SW480 (cell line): ENCODE measurements around the gene TRIM15.
"Not testable (repeated sequence)": the region's sequence is repeated elsewhere in the genome, so short reads cannot be mapped to it uniquely, and the experiment has no call there.

Experiments
- DNase-seq: peaks from one replicate; pipeline ENCODE4 v3.0.0-alpha.2; 2016; ENCODE audit warnings: low spot score

The TRIM15 gene

GRCh38 chr6:30162265-30163089, 869 bp upstream of the TRIM15 start:
- peak; percentile 18 for DNase-seq

GRCh38 chr6:30163918-30164654, 740 bp downstream of the TRIM15 start:
- DNase-seq, result no peak

GRCh38 chr6:30164714-30165113, 1.4 kb downstream of the TRIM15 start:
- DNase-seq, result no peak

- DNase-seq, result not testable (repeated sequence)
These were observed 1.9 kb downstream of the TRIM15 start for GRCh38 chr6:30165238-30165637.

- no peak for DNase-seq
These were observed 3.8 kb downstream of the TRIM15 start for GRCh38 chr6:30167101-30167500.

- no peak for DNase-seq
These were observed 5.4 kb downstream of the TRIM15 start for GRCh38 chr6:30168741-30169140.

- peak; percentile 57 for DNase-seq
These were observed 6.6 kb downstream of the TRIM15 start for GRCh38 chr6:30169658-30170614.

GRCh38 chr6:30171677-30172471, 8.5 kb downstream of the TRIM15 start:
- DNase-seq, result no peak

- DNase-seq, result no peak
These were observed 9.3 kb downstream of the TRIM15 start for GRCh38 chr6:30172681-30173080.

GRCh38 chr6:30175765-30176164, 12.4 kb downstream of the TRIM15 start:
- DNase-seq, result no peak

- DNase-seq, result no peak
These were observed 15.5 kb downstream of the TRIM15 start for GRCh38 chr6:30178837-30179236.

- no peak for DNase-seq
These were observed 16.8 kb downstream of the TRIM15 start for GRCh38 chr6:30180145-30180544.

- no peak for DNase-seq
These were observed 21.2 kb downstream of the TRIM15 start for GRCh38 chr6:30184417-30185031.

GRCh38 chr6:30185846-30186484, 22.6 kb downstream of the TRIM15 start:
- DNase-seq, result no peak

- no peak for DNase-seq
These were observed 25.2 kb downstream of the TRIM15 start for GRCh38 chr6:30188541-30188940.

GRCh38 chr6:30192076-30192475, 28.7 kb downstream of the TRIM15 start:
- no peak for DNase-seq

GRCh38 chr6:30194797-30195690, 31.7 kb downstream of the TRIM15 start:
- DNase-seq, result no peak

GRCh38 chr6:30195951-30196350, 32.6 kb downstream of the TRIM15 start:
- no peak for DNase-seq

GRCh38 chr6:30196376-30196775, 33.0 kb downstream of the TRIM15 start:
- DNase-seq, result no peak
